ENCODE measurements around the gene TSHZ2.

DNA sequence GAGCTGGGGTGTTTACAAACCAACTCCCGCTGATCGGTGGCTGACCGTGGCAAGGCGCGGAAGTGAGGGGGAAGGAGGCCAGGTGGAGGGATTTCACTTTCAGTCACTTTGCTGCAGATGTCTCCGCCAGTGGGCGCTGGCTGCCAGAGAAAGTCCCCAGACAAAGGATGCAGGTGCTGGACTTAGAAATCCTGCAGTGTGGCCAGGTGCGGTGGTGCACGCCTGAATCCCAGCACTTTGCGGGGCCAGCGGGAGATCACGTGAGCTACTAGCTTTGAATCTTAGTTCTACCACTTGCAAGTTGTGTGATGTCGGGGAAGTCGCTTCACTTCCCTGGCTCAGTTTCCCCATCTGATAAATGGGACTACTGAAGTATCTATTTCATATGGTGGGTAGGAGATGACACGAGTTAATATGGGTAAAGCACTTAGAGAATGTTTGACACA, 441.1 kb downstream of the TSHZ2 start:
- TF ChIP-seq, protein P1, sequence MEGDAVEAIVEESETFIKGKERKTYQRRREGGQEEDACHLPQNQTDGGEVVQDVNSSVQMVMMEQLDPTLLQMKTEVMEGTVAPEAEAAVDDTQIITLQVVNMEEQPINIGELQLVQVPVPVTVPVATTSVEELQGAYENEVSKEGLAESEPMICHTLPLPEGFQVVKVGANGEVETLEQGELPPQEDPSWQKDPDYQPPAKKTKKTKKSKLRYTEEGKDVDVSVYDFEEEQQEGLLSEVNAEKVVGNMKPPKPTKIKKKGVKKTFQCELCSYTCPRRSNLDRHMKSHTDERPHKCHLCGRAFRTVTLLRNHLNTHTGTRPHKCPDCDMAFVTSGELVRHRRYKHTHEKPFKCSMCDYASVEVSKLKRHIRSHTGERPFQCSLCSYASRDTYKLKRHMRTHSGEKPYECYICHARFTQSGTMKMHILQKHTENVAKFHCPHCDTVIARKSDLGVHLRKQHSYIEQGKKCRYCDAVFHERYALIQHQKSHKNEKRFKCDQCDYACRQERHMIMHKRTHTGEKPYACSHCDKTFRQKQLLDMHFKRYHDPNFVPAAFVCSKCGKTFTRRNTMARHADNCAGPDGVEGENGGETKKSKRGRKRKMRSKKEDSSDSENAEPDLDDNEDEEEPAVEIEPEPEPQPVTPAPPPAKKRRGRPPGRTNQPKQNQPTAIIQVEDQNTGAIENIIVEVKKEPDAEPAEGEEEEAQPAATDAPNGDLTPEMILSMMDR (IDR thresholded peaks at IDR 0.05): no peak
- TF ChIP-seq POLR2AphosphoS5 (IDR thresholded peaks at IDR 0.05; ENCODE audit: insufficient read depth in 1 of 2, low read depth in 1 of 2) (no peak), POLR2A (IDR thresholded peaks at IDR 0.05) (no peak)

Measured in vagina (tissue), 2 donors.